ENCODE results near the gene NSFL1C. TPM values are rescaled to one million over a fixed set of nuclear protein-coding genes. Genes with fewer than 3 reads are reported as not detected.

NSFL1C gene
- total RNA-seq, 6 donors from 2014 or later = 48.0 to 87.7 (median 71.4) TPM

GRCh38 chr20:1491860-1492642, 25.4 kb upstream of the NSFL1C start:
- peaks cover 0 to 7% (median 6%) of the 10 kb centered on the region in 4 donors for H3K4me1 ChIP-seq
- no peaks in the 10 kb centered on the region for H3K27me3 ChIP-seq
- no peak overlapping the region for H3K4me3 ChIP-seq
- 28 to 52% methylated on average over 2 of the region's 2 CpGs for WGBS, 2 donors
- ATAC-seq (ENCODE audit: low FRiP score in 2 of 2) (peak in 1 of 2 donors; percentile 44), DNase-seq (no peak)
- TF ChIP-seq EP300 (IDR thresholded peaks at IDR 0.05) (no peak), POLR2A (IDR thresholded peaks at IDR 0.05) (no peak), CTCF (IDR thresholded peaks at IDR 0.05) (no peak), POLR2AphosphoS5 (IDR thresholded peaks at IDR 0.05) (no peak)
- no peaks in the 10 kb centered on the region for H3K36me3 ChIP-seq
- no peaks in the 10 kb centered on the region for H3K9me3 ChIP-seq
- H3K27ac ChIP-seq = peak overlapping the region; percentile 80 to 88 (median 86)

- Histone ChIP-seq H3K36me3 (no peaks in the 10 kb centered on the region), H3K4me1 (peaks cover 0 to 7% (median 6%) of the 10 kb centered on the region in 4 donors), H3K27ac (peak within 1 kb of the TSS; percentile 80 to 88 (median 86)), H3K27me3 (no peaks in the 10 kb centered on the region), H3K9me3 (no peaks in the 10 kb centered on the region), H3K4me3 (peak within 1 kb of the TSS in 3 of 4 donors; percentile 15 to 38 (median 35))
- TF ChIP-seq POLR2A (IDR thresholded peaks at IDR 0.05) (peak in 2 of 4 donors; percentile 20 to 76), EP300 (IDR thresholded peaks at IDR 0.05) (no peak), POLR2AphosphoS5 (IDR thresholded peaks at IDR 0.05) (peak; percentile 39 to 68)
- peak; percentile 58 to 76 for DNase-seq
- 35 to 45% methylated on average over 7 to 11 of the region's 11 CpGs for WGBS, 2 donors
- peak; percentile 73 to 82 for ATAC-seq (ENCODE audit: low FRiP score in 2 of 2)
These were observed 24.7 kb upstream of the NSFL1C start, which contains the start of gene SIRPB2 for GRCh38 chr20:1491281-1491840. SIRPB2 (minus strand) TSS chr20:1491420; CDS start chr20:1491359, 61 bp downstream.

DNA sequence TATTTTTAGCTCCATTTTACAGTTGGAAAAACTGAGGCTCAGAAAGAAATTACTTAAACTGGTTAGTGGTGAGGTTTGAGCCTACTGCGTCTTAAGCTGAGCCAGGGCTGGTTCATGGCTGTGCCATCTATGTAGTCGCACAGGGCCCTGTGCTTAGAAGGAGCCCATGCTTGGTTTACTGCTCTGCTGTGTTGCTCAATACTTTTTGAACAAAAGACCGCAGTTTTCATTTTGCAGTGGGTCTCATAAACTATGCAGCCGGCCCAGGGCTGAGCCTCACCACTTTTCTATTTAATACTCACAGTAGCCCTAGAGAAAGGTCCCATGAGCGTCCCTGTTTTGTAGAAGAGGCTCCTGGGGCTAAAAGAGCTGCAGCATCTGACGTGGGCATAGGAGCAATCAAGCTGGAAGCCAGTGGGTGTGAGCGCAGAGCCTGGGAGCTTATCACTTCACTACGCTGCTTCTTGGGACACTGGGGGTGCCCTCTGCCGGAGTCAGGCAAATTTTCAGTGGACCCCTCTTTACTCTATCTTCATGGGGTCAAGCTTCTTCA, 24.1 kb upstream of the NSFL1C start:
- Histone ChIP-seq H3K27me3 (no peaks in the 10 kb centered on the region), H3K4me1 (peaks cover 0 to 7% (median 6%) of the 10 kb centered on the region in 4 donors), H3K27ac (peak overlapping the region; percentile 80 to 88 (median 86)), H3K36me3 (no peaks in the 10 kb centered on the region), H3K4me3 (peak overlapping the region in 3 of 4 donors; percentile 15 to 38 (median 35)), H3K9me3 (no peaks in the 10 kb centered on the region)
- ATAC-seq (ENCODE audit: low FRiP score in 2 of 2) (peak; percentile 5 to 28), DNase-seq (no peak)
- WGBS, 2 donors = 60 to 77% methylated on average over 9 of the region's 9 CpGs
- TF ChIP-seq POLR2AphosphoS5 (IDR thresholded peaks at IDR 0.05) (no peak), POLR2A (IDR thresholded peaks at IDR 0.05) (no peak), CTCF (IDR thresholded peaks at IDR 0.05) (no peak), EP300 (IDR thresholded peaks at IDR 0.05) (no peak)

DNA sequence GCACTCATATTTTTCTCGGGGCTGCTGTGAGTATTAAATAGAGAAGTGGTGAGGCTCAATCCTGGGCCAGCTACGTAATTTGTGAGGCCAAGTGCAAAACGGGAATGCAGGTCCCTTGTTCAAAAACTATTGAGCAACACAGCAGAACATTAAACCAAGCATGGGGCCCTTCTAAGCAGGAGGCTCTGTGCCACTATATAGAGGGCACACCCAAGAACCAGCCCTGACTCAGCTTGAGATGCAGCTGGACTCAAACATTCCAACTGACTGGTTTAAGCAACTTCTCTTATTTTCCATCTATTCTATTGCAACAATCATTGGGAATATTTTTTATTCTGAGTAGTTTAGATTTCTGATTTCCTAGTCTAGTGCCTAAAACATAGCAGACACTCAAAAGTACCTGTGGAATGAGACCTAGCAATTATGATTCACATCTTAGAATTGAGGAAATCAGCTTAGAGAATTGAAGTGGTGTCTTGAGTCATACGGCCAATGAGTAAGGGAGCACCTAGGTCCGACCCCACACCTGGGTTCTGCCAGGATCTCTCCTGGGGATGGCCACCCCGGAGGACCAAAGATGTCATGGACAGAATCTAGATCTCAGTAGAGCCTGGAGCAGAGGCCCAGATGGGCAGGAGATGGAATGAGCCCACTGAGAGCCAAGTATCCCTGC, 23.3 kb upstream of the NSFL1C start:
- H3K36me3 ChIP-seq = no peaks in the 10 kb centered on the region
- ATAC-seq (ENCODE audit: low FRiP score in 2 of 2) (peak; percentile 78 to 84), DNase-seq (peak in 1 of 2 donors; percentile 76)
- H3K4me3 ChIP-seq = peak overlapping the region in 3 of 4 donors; percentile 15 to 38 (median 35)
- no peaks in the 10 kb centered on the region for H3K27me3 ChIP-seq
- peak overlapping the region; percentile 80 to 88 (median 86) for H3K27ac ChIP-seq
- TF ChIP-seq EP300 (IDR thresholded peaks at IDR 0.05) (no peak), CTCF (IDR thresholded peaks at IDR 0.05) (no peak), POLR2A (IDR thresholded peaks at IDR 0.05) (peak in 1 of 4 donors; percentile 78), POLR2AphosphoS5 (IDR thresholded peaks at IDR 0.05) (peak in 1 of 2 donors; percentile 65)
- no peaks in the 10 kb centered on the region for H3K9me3 ChIP-seq
- H3K4me1 ChIP-seq = peaks cover 0 to 7% (median 6%) of the 10 kb centered on the region in 4 donors
- WGBS, 2 donors = 38 to 62% methylated on average over 6 of the region's 6 CpGs

Data from upper lobe of left lung (tissue), 6 donors.